Gastrocnemius medialis (tissue), 4 donors: ENCODE measurements around the gene AUNIP.

Experiments used
- CTCF ChIP-seq, 5 experiments: fragments of 450-650 bp in 3 of 5; fragments of 200-600 bp in 2 of 5; sonication (generic) in 2 of 5; IDR thresholded peaks in 4 of 5; conservative IDR thresholded peaks in 1 of 5; 1 replicate in 4 of 5; 2 replicates in 1 of 5; pipeline ENCODE4 v1.5.1; 2016 to 2019; ENCODE audit warnings: antibody characterized with exemption in 5 of 5, mild to moderate bottlenecking in 3 of 5, moderate library complexity in 3 of 5
- POLR2A ChIP-seq, 2 donors: fragments of 450-650 bp; IDR thresholded peaks; one replicate each; pipeline ENCODE4 v1.6.1; 2017; ENCODE audit warnings: antibody characterized with exemption in 2 of 2, mild to moderate bottlenecking in 2 of 2, moderate library complexity in 2 of 2

- no peak for TF ChIP-seq POLR2A (IDR thresholded peaks at IDR 0.05)
- no peak for TF ChIP-seq CTCF (IDR thresholded peaks at IDR 0.05 in 4 of 5, conservative IDR thresholded peaks at IDR 0.05 in 1 of 5)
Measured at GRCh38 chr1:25893116-25893515, 33.9 kb upstream of the AUNIP start.
